Nephron progenitor cell (in vitro differentiated cells): ENCODE measurements around the gene SLC24A4.
A peak's percentile ranks its signal among the peaks of the same experiment; 100 is the strongest.

Source experiments
- DNase-seq: peaks from one replicate; pipeline ENCODE4 v3.0.0; 2021
- H3K27ac Mint-ChIP-seq: 2 replicates; pipeline ENCODE4 v1.8.0; 2021; ENCODE audit warnings: mild to moderate bottlenecking, moderate library complexity, mixed read lengths
- H3K27me3 Mint-ChIP-seq: 2 replicates; pipeline ENCODE4 v1.8.0; 2021; ENCODE audit warnings: mild to moderate bottlenecking, low read depth, mixed read lengths; ENCODE audit not compliant: poor library complexity
- H3K36me3 Mint-ChIP-seq: 2 replicates; pipeline ENCODE4 v1.8.0; 2021; ENCODE audit warnings: low read depth, mixed read lengths
- H3K4me1 Mint-ChIP-seq: 2 replicates; pipeline ENCODE4 v1.8.0; 2021; ENCODE audit warnings: mixed read lengths
- H3K4me3 Mint-ChIP-seq: 2 replicates; pipeline ENCODE4 v1.8.0; 2021; ENCODE audit warnings: mild to moderate bottlenecking, moderate library complexity, mixed read lengths
- H3K9me3 Mint-ChIP-seq: 2 replicates; pipeline ENCODE4 v1.8.0; 2021; ENCODE audit warnings: mild to moderate bottlenecking, moderate library complexity, mixed read lengths
- TF ChIP-seq, protein P1 (sequence below): fragments of 200-600 bp; sonication (generic); IDR thresholded peaks from 2 replicates; pipeline ENCODE4 v1.5.0; 2021; ENCODE audit warnings: antibody characterized with exemption

Gene SLC24A4

DNA sequence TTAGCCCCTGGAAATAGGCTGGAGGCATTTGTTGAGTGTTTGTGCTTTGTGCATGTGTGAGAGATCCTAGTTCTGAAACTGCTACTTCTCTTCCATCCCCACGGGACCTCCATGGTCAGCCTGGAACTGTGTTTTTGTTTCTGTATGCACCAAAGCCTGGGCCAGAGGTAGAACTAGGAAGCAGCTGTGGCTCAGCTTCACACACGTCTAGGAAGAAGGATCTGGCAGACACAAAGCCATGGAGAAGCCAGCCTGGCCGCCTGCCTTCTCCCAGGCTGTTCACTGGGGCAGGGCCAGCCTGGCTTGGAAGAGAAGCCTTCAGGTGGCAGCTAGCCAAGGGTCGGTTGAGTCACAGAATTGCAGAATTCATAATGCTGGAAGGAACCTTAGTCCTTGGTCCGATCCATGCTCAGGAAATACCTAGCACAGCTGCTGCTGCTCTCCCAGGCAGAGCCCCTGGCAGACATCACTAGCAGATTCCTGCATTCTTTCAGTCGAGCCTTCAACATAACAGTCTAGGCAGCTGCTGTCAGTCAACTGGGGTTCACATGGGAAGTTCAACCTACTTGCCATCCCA lies 217.6 kb downstream of the SLC24A4 start:
- H3K27ac Mint-ChIP-seq: no peak overlapping the region
- no peak for DNase-seq
- no peak overlapping the region for H3K4me3 Mint-ChIP-seq
- no peaks in the 10 kb centered on the region for H3K9me3 Mint-ChIP-seq
- peaks cover 4% of the 10 kb centered on the region for H3K27me3 Mint-ChIP-seq
- H3K36me3 Mint-ChIP-seq: no peaks in the 10 kb centered on the region
- H3K4me1 Mint-ChIP-seq: no peaks in the 10 kb centered on the region
- TF ChIP-seq, protein P1, sequence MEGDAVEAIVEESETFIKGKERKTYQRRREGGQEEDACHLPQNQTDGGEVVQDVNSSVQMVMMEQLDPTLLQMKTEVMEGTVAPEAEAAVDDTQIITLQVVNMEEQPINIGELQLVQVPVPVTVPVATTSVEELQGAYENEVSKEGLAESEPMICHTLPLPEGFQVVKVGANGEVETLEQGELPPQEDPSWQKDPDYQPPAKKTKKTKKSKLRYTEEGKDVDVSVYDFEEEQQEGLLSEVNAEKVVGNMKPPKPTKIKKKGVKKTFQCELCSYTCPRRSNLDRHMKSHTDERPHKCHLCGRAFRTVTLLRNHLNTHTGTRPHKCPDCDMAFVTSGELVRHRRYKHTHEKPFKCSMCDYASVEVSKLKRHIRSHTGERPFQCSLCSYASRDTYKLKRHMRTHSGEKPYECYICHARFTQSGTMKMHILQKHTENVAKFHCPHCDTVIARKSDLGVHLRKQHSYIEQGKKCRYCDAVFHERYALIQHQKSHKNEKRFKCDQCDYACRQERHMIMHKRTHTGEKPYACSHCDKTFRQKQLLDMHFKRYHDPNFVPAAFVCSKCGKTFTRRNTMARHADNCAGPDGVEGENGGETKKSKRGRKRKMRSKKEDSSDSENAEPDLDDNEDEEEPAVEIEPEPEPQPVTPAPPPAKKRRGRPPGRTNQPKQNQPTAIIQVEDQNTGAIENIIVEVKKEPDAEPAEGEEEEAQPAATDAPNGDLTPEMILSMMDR: no peak

GRCh38 chr14:92542766-92543554 lies 220.0 kb downstream of the SLC24A4 start:
- Mint-ChIP-seq H3K4me1 (no peaks in the 10 kb centered on the region), H3K27me3 (peaks cover 4% of the 10 kb centered on the region), H3K27ac (no peak overlapping the region), H3K4me3 (no peak overlapping the region), H3K9me3 (no peaks in the 10 kb centered on the region), H3K36me3 (no peaks in the 10 kb centered on the region)
- TF ChIP-seq, protein P1: no peak
- DNase-seq: no peak

GRCh38 chr14:92544051-92544720 lies 221.2 kb downstream of the SLC24A4 start:
- no peak overlapping the region for H3K4me3 Mint-ChIP-seq

DNA sequence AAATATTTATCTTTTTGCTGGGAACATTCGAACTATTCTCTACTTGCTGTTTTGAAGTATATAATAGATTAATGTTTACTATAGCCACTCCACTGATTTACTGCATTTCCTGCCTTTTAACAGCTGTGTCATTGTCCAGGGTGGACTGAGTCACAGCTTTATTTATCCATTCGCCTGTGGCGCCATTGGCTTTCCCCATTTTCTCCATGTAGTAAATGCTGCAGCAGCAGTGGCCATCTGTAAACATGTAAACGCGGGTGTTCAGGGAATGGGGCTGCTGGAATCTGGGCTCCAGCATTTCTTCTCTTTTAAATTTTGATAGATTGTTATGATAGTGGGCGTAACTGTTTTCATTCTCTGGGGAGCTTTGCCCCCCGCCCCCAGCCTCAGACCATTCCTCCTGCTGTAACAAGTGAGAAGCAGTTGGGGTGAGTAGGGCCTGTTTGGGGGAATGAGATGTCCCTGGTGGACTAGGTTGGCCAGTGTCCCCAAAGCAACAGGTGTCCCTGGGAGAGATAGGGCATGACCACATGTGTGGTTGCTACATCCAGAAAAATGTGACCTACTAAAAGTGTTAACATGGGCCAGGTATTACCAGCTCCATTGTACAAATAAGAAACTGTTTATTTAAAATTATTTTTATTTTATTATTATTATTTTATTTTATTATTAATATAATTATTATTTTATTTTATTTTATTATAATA lies 223.5 kb downstream of the SLC24A4 start:
- H3K36me3 Mint-ChIP-seq: no peaks in the 10 kb centered on the region
- no peak overlapping the region for H3K27ac Mint-ChIP-seq
- H3K9me3 Mint-ChIP-seq: no peaks in the 10 kb centered on the region
- H3K27me3 Mint-ChIP-seq: peaks cover 4% of the 10 kb centered on the region
- H3K4me3 Mint-ChIP-seq: no peak overlapping the region
- no peak for DNase-seq
- H3K4me1 Mint-ChIP-seq: no peaks in the 10 kb centered on the region
- TF ChIP-seq, protein P1: no peak

More at GRCh38 chr14:92544051-92544720, 221.2 kb downstream of the SLC24A4 start:
- H3K9me3 Mint-ChIP-seq: no peaks in the 10 kb centered on the region
- no peak for DNase-seq
- no peaks in the 10 kb centered on the region for H3K36me3 Mint-ChIP-seq
- H3K27ac Mint-ChIP-seq: no peak overlapping the region
- TF ChIP-seq, protein P1: no peak
- peaks cover 4% of the 10 kb centered on the region for H3K27me3 Mint-ChIP-seq
- H3K4me1 Mint-ChIP-seq: no peaks in the 10 kb centered on the region

GRCh38 chr14:92549105-92549858 lies 226.3 kb downstream of the SLC24A4 start:
- TF ChIP-seq, protein P1: no peak
- Mint-ChIP-seq H3K4me1 (peaks cover 7% of the 10 kb centered on the region), H3K9me3 (no peaks in the 10 kb centered on the region), H3K27ac (peak overlapping the region; percentile 64), H3K4me3 (no peak overlapping the region), H3K36me3 (no peaks in the 10 kb centered on the region), H3K27me3 (peaks cover 4% of the 10 kb centered on the region)
- no peak for DNase-seq
